ENCODE measurements around the gene TBC1D20.

DNA sequence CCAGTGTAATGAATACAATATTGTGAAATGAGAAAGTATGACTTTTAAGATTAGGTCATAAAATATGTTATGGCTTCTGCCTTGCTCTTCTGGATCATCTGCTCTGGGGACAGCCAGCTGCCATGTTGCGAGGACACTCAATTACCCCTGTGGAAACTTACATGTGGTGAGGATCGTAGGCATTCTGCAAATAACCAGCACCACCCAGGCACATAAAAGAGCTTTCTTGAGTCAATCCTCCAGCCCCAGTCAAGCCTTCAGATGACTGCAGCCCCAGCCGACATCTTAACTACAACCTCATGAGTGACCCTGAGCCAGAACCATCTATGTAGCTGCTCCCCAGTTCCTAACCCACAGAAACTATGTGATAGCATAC is 58.8 kb downstream of the TBC1D20 start:
- TF ChIP-seq, protein P1, sequence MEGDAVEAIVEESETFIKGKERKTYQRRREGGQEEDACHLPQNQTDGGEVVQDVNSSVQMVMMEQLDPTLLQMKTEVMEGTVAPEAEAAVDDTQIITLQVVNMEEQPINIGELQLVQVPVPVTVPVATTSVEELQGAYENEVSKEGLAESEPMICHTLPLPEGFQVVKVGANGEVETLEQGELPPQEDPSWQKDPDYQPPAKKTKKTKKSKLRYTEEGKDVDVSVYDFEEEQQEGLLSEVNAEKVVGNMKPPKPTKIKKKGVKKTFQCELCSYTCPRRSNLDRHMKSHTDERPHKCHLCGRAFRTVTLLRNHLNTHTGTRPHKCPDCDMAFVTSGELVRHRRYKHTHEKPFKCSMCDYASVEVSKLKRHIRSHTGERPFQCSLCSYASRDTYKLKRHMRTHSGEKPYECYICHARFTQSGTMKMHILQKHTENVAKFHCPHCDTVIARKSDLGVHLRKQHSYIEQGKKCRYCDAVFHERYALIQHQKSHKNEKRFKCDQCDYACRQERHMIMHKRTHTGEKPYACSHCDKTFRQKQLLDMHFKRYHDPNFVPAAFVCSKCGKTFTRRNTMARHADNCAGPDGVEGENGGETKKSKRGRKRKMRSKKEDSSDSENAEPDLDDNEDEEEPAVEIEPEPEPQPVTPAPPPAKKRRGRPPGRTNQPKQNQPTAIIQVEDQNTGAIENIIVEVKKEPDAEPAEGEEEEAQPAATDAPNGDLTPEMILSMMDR (IDR thresholded peaks at IDR 0.05): no peak
- TF ChIP-seq POLR2A (IDR thresholded peaks at IDR 0.05): no peak

Measured in Peyer's patch (tissue), 4 donors.